OCI-LY7 (cell line): ENCODE data around the gene C3orf52. TPM values are rescaled to one million over a fixed set of nuclear protein-coding genes. Genes with fewer than 3 reads are reported as not detected.
A peak's percentile ranks its signal among the peaks of the same experiment; 100 is the strongest.

ENCODE experiments used
- BruUV-seq: library from RNA; stranded (reverse); fragments of 400-500 nt; replicated peaks from 2 replicates; lab custom pipeline; 2021; lab: Mats Ljungman, UMichigan
- CTCF ChIA-PET: fragments of 300-600 bp; sonication (Branson Sonifier 250); formaldehyde crosslinking; loops from one replicate; lab custom pipeline; 2022; ENCODE audit warnings: antibody characterized with exemption; ENCODE audit not compliant: unreplicated experiment; lab: Charles Lee
- POLR2A ChIA-PET: fragments of 300-600 bp; sonication (Branson Sonifier 250); formaldehyde crosslinking; loops from one replicate; lab custom pipeline; 2022; ENCODE audit warnings: antibody characterized with exemption; lab: Charles Lee
- DNase-seq: peaks from one replicate; pipeline ENCODE4 v3.0.0-alpha.2; 2015; ENCODE audit warnings: low spot score
- H2AFZ ChIP-seq: fragments of 200-600 bp; sonication (generic), shearing (Covaris generic); 2 replicates; pipeline ENCODE4 v1.6.1; 2014; ENCODE audit warnings: mild to moderate bottlenecking, antibody characterized with exemption, low read length, moderate library complexity
- H3K27ac ChIP-seq: fragments of 200-600 bp; sonication (generic); 2 replicates; pipeline ENCODE4 v1.5.1; 2014; ENCODE audit warnings: mixed run types, low read depth, mild to moderate bottlenecking, moderate library complexity, low read length, inconsistent platforms; ENCODE audit not compliant: poor library complexity, severe bottlenecking
- H3K36me3 ChIP-seq: fragments of 200-600 bp; sonication (generic); 2 replicates; pipeline ENCODE4 v1.6.1; 2014; ENCODE audit warnings: mild to moderate bottlenecking, antibody characterized with exemption, low read length, moderate library complexity, mixed read lengths; ENCODE audit not compliant: insufficient read depth
- H3K4me1 ChIP-seq: fragments of 200-600 bp; sonication (generic); 2 replicates; pipeline ENCODE4 v1.5.1; 2014; ENCODE audit warnings: mild to moderate bottlenecking, low read length; ENCODE audit not compliant: insufficient read depth, poor library complexity, severe bottlenecking
- H3K4me2 ChIP-seq: fragments of 200-600 bp; sonication (generic); 2 replicates; pipeline ENCODE4 v1.6.1; 2014; ENCODE audit warnings: mild to moderate bottlenecking, low read length
- H3K4me3 ChIP-seq: fragments of 200-600 bp; sonication (generic); 2 replicates; pipeline ENCODE4 v1.5.1; 2014; ENCODE audit warnings: mild to moderate bottlenecking, low read depth, low read length; ENCODE audit not compliant: poor library complexity, severe bottlenecking
- H3K79me2 ChIP-seq: fragments of 200-600 bp; sonication (generic); 2 replicates; pipeline ENCODE4 v1.6.1; 2016; ENCODE audit warnings: low read depth, mild to moderate bottlenecking, low read length, moderate library complexity, mixed read lengths; ENCODE audit not compliant: insufficient read depth
- H3K9me2 ChIP-seq: fragments of 200-600 bp; sonication (generic); 2 replicates; pipeline ENCODE4 v1.6.1; 2016; ENCODE audit warnings: mild to moderate bottlenecking, low read length, mixed read lengths; ENCODE audit not compliant: insufficient read depth
- H3K9me3 ChIP-seq: fragments of 200-600 bp; sonication (generic); 2 replicates; pipeline ENCODE4 v1.6.1; 2014; ENCODE audit warnings: mild to moderate bottlenecking, mixed run types, low read length, mixed read lengths
- H4K20me1 ChIP-seq: fragments of 200-600 bp; sonication (generic); 2 replicates; pipeline ENCODE4 v1.6.1; 2014; ENCODE audit warnings: mild to moderate bottlenecking, antibody characterized with exemption, low read length, moderate library complexity, mixed read lengths; ENCODE audit not compliant: insufficient read depth
- EZH2phosphoT487 ChIP-seq: fragments of 200-600 bp; sonication (generic); IDR thresholded peaks from 2 replicates; pipeline ENCODE4 v1.6.1; 2018; ENCODE audit warnings: low read depth, borderline replicate concordance, mild to moderate bottlenecking, mixed run types, antibody characterized with exemption, low read length, moderate library complexity, mixed read lengths
- intact Hi-C: fragments of 100-400 bp; cut with micrococcal nuclease; formaldehyde crosslinking; loops from one replicate; pipeline ENCODE4 v1.10.0; 2022; ENCODE audit not compliant: unreplicated experiment
- total RNA-seq, 2 experiments: library from RNA; depleted of rRNA in 1 of 2; stranded (reverse); fragments of >200 nt in 1 of 2; shearing (Covaris generic) in 1 of 2; gene quantifications; 2 replicates each; pipeline ENCODE4 v1.2.3, GENCODE V29; 2014 to 2022
- TF ChIP-seq, protein P1 (sequence below): fragments of 200-600 bp; sonication (generic); conservative IDR thresholded peaks from 2 replicates; pipeline ENCODE4 v1.5.1; 2014; ENCODE audit warnings: mild to moderate bottlenecking, antibody characterized with exemption, low read length, moderate library complexity, mixed read lengths

C3orf52 gene
- total RNA-seq, 2 experiments from 2014 or later = 11.2 to 19.0 TPM

- Histone ChIP-seq H3K27ac (peak overlapping the region; percentile 99), H3K4me3 (peak overlapping the region; percentile 86), H3K79me2 (peaks cover 65% of the 10 kb centered on the region), H3K4me1 (peaks cover 80% of the 10 kb centered on the region), H3K36me3 (peaks cover 30% of the 10 kb centered on the region), H3K9me2 (no peaks in the 10 kb centered on the region), H3K4me2 (peak overlapping the region; percentile 99), H4K20me1 (no peaks in the 10 kb centered on the region), H2AFZ (peak overlapping the region; percentile 95; the same call in 1 of the 2 replicates), H3K9me3 (no peaks in the 10 kb centered on the region)
- CTCF ChIA-PET = no interaction called here
- no TSS peak for BruUV-seq
- peak; percentile 44 for DNase-seq
- intact Hi-C loops = loop anchor here (5.0 kb wide), 1 partner anchor 428 kb away; the partner anchor contains the start of genes ATG3 and SLC35A5
- POLR2A ChIA-PET = interaction anchor here (1.0 to 16.9 kb wide), 5 partner anchors 9 to 545 kb away, joined by 3 to 566 read pairs (median 70); no protein-coding TSS in a partner anchor
- TF ChIP-seq EZH2phosphoT487 = no peak
- TF ChIP-seq, protein P1, sequence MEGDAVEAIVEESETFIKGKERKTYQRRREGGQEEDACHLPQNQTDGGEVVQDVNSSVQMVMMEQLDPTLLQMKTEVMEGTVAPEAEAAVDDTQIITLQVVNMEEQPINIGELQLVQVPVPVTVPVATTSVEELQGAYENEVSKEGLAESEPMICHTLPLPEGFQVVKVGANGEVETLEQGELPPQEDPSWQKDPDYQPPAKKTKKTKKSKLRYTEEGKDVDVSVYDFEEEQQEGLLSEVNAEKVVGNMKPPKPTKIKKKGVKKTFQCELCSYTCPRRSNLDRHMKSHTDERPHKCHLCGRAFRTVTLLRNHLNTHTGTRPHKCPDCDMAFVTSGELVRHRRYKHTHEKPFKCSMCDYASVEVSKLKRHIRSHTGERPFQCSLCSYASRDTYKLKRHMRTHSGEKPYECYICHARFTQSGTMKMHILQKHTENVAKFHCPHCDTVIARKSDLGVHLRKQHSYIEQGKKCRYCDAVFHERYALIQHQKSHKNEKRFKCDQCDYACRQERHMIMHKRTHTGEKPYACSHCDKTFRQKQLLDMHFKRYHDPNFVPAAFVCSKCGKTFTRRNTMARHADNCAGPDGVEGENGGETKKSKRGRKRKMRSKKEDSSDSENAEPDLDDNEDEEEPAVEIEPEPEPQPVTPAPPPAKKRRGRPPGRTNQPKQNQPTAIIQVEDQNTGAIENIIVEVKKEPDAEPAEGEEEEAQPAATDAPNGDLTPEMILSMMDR = no peak
Measured at GRCh38 chr3:112134335-112135124, 48.3 kb downstream of the C3orf52 start.

GRCh38 chr3:112136046-112136445, 49.9 kb downstream of the C3orf52 start:
- ChIA-PET CTCF (interaction anchor here (0.9 to 1.1 kb wide), 2 partner anchors 24 to 161 kb away, joined by 3 to 6 read pairs; no protein-coding TSS in a partner anchor), POLR2A (interaction anchor here (0.7 to 16.9 kb wide), 9 partner anchors 11 to 686 kb away, joined by 3 to 566 read pairs (median 5); partner anchors contain the start of genes BTLA and SLC9C1)
- peak overlapping the region; percentile 95 for H2AFZ ChIP-seq
- peak overlapping the region; percentile 99 for H3K4me2 ChIP-seq
- TF ChIP-seq EZH2phosphoT487 = no peak
- TF ChIP-seq, protein P1 = no peak
- no peaks in the 10 kb centered on the region for H3K9me2 ChIP-seq
- no peaks in the 10 kb centered on the region for H4K20me1 ChIP-seq
- H3K4me1 ChIP-seq = peaks cover 65% of the 10 kb centered on the region
- H3K36me3 ChIP-seq = peaks cover 15% of the 10 kb centered on the region
- intact Hi-C loops = loop anchor here (2.0 to 5.0 kb wide), 2 partner anchors 301 to 426 kb away; partner anchors contain the start of genes ATG3 and SLC35A5
- H3K4me3 ChIP-seq = peak overlapping the region; percentile 11
- DNase-seq = peak; percentile 41
- no peaks in the 10 kb centered on the region for H3K9me3 ChIP-seq
- peak overlapping the region; percentile 99 for H3K27ac ChIP-seq
- peaks cover 50% of the 10 kb centered on the region for H3K79me2 ChIP-seq
- BruUV-seq = no TSS peak
